ENCODE data around the gene LAMA3. TPM values are rescaled to one million over a fixed set of nuclear protein-coding genes. Genes with fewer than 3 reads are reported as not detected.
A peak's percentile ranks its signal among the peaks of the same experiment; 100 is the strongest.

Gene LAMA3
- total and polyA plus RNA-seq, 10 of the 15 experiments (the other 5 are each of a cell fraction or from before 2014, with no cell fraction given) = 0.37 to 6.5 (median 5.4) TPM

GRCh38 chr18:23812546-23813440 lies 123.5 kb downstream of the LAMA3 start (continued):
- TF ChIP-seq ZBTB33 (IDR thresholded peaks at IDR 0.05) (no peak), SMARCA5 (IDR thresholded peaks at IDR 0.05) (no peak), ZBTB4 (CRISPR knock-in tag; IDR thresholded peaks at IDR 0.05) (no peak), HDGF (IDR thresholded peaks at IDR 0.05) (no peak), SMC3 (IDR thresholded peaks at IDR 0.05; ENCODE audit: borderline replicate concordance, low read length) (peak; percentile 52; the same call in 1 of the 2 replicates), MTA2 (IDR thresholded peaks at IDR 0.05; ENCODE audit: low read depth) (no peak), BCLAF1 (IDR thresholded peaks at IDR 0.05) (no peak), TCF7 (IDR thresholded peaks at IDR 0.05; ENCODE audit: borderline replicate concordance) (no peak), TAF1 (IDR thresholded peaks at IDR 0.05; ENCODE audit: borderline replicate concordance, low read depth, low read length) (no peak), RELB (IDR thresholded peaks at IDR 0.05; ENCODE audit: low read depth) (no peak), FOXM1 (IDR thresholded peaks at IDR 0.05; ENCODE audit: low read depth, low read length) (no peak), ZNF622 (IDR thresholded peaks at IDR 0.05) (no peak), POLR2AphosphoS5 (IDR thresholded peaks at IDR 0.05; ENCODE audit: low read length) (no peak), POLR2A (IDR thresholded peaks at IDR 0.05; ENCODE audit: low read depth, low read length) (no peak), RCOR1 (conservative IDR thresholded peaks at IDR 0.05; ENCODE audit: low read depth, low read length) (no peak), RAD21 (IDR thresholded peaks at IDR 0.05; ENCODE audit: insufficient read depth, low read depth, low read length) (peak; percentile 67), CBX3 (IDR thresholded peaks at IDR 0.05; ENCODE audit: borderline replicate concordance, low read depth) (no peak), EGR1 (IDR thresholded peaks at IDR 0.05; ENCODE audit: borderline replicate concordance in 1 of 2, low read depth in 2 of 2, low read length in 2 of 2) (no peak), LARP7 (IDR thresholded peaks at IDR 0.05) (no peak), ZNF384 (IDR thresholded peaks at IDR 0.05; ENCODE audit: borderline replicate concordance, low read depth, low read length) (no peak), NFIC (IDR thresholded peaks at IDR 0.05; ENCODE audit: low read depth, low read length) (no peak), IKZF1 (conservative IDR thresholded peaks at IDR 0.05) (no peak)

Measured in GM12878 (cell line).